Parathyroid adenoma (tissue), 2 donors: ENCODE results near the gene LRRC23.
A peak's percentile ranks its signal among the peaks of the same experiment; 100 is the strongest.

Experiments used
- H2AFZ ChIP-seq: fragments of 300-600 bp; sonication (generic); one replicate; pipeline ENCODE4 v1.7.0; 2017; ENCODE audit warnings: antibody characterized with exemption, mild to moderate bottlenecking
- H3K27ac ChIP-seq: fragments of 300-600 bp; sonication (generic); one replicate; pipeline ENCODE4 v1.7.0; 2017
- H3K27me3 ChIP-seq: fragments of 300-600 bp; sonication (generic); one replicate; pipeline ENCODE4 v1.7.0; 2017; ENCODE audit warnings: low read length; ENCODE audit not compliant: control insufficient read depth, insufficient read depth
- H3K36me3 ChIP-seq: fragments of 300-600 bp; sonication (generic); one replicate; pipeline ENCODE4 v1.7.0; 2017; ENCODE audit warnings: low read length; ENCODE audit not compliant: control insufficient read depth, insufficient read depth
- H3K4me1 ChIP-seq: fragments of 300-600 bp; sonication (generic); one replicate; pipeline ENCODE4 v1.7.0; 2017; ENCODE audit warnings: control low read depth
- H3K4me2 ChIP-seq: fragments of 300-600 bp; sonication (generic); one replicate; pipeline ENCODE4 v1.7.0; 2017; ENCODE audit warnings: low read length
- H3K4me3 ChIP-seq: fragments of 300-600 bp; sonication (generic); one replicate; pipeline ENCODE4 v1.7.0; 2017; ENCODE audit warnings: low read depth, low read length
- H3K79me2 ChIP-seq: fragments of 300-600 bp; sonication (generic); one replicate; pipeline ENCODE4 v1.7.0; 2017; ENCODE audit warnings: control low read depth
- H3K9ac ChIP-seq: fragments of 300-600 bp; sonication (generic); one replicate; pipeline ENCODE4 v1.7.0; 2017; ENCODE audit warnings: mild to moderate bottlenecking
- H3K9me3 ChIP-seq: fragments of 300-600 bp; sonication (generic); one replicate; pipeline ENCODE4 v1.7.0; 2017; ENCODE audit warnings: low read length; ENCODE audit not compliant: control insufficient read depth
- CTCF ChIP-seq: fragments of 300-600 bp; sonication (generic); IDR thresholded peaks from one replicate; pipeline ENCODE4 v1.7.0; 2017; ENCODE audit warnings: antibody characterized with exemption, mild to moderate bottlenecking
- donor health status: primary hyperparathyroidism.

LRRC23 gene

GRCh38 chr12:6923003-6923732 lies 18.5 kb downstream of the LRRC23 start:
- no peak overlapping the region for H3K4me2 ChIP-seq
- no peak overlapping the region for H3K4me3 ChIP-seq
- no peak for TF ChIP-seq CTCF
- no peaks in the 10 kb centered on the region for H3K27me3 ChIP-seq
- no peak overlapping the region for H3K9ac ChIP-seq
- peaks cover 27% of the 10 kb centered on the region for H3K4me1 ChIP-seq
- no peak overlapping the region for H2AFZ ChIP-seq
- H3K27ac ChIP-seq, result no peak overlapping the region
- peaks cover 5% of the 10 kb centered on the region for H3K79me2 ChIP-seq
- no peaks in the 10 kb centered on the region for H3K36me3 ChIP-seq
- H3K9me3 ChIP-seq, result no peaks in the 10 kb centered on the region

GRCh38 chr12:6923851-6924250 lies 19.2 kb downstream of the LRRC23 start:
- H3K9ac ChIP-seq, result no peak overlapping the region
- H3K4me3 ChIP-seq, result no peak overlapping the region
- no peak overlapping the region for H2AFZ ChIP-seq
- no peak for TF ChIP-seq CTCF
- peaks cover 27% of the 10 kb centered on the region for H3K4me1 ChIP-seq
- H3K36me3 ChIP-seq, result no peaks in the 10 kb centered on the region
- H3K9me3 ChIP-seq, result no peaks in the 10 kb centered on the region
- H3K27me3 ChIP-seq, result no peaks in the 10 kb centered on the region
- peak overlapping the region; percentile 91 for H3K27ac ChIP-seq
- H3K79me2 ChIP-seq, result peaks cover 10% of the 10 kb centered on the region
- no peak overlapping the region for H3K4me2 ChIP-seq

- peaks cover 32% of the 10 kb centered on the region for H3K4me1 ChIP-seq
- H2AFZ ChIP-seq, result no peak overlapping the region
- H3K4me2 ChIP-seq, result peak overlapping the region; percentile 79
- H3K79me2 ChIP-seq, result peaks cover 21% of the 10 kb centered on the region
- no peak overlapping the region for H3K9ac ChIP-seq
- no peaks in the 10 kb centered on the region for H3K9me3 ChIP-seq
- TF ChIP-seq CTCF, result no peak
- H3K4me3 ChIP-seq, result no peak overlapping the region
- peak overlapping the region; percentile 91 for H3K27ac ChIP-seq
- H3K27me3 ChIP-seq, result no peaks in the 10 kb centered on the region
- H3K36me3 ChIP-seq, result no peaks in the 10 kb centered on the region
Measured at GRCh38 chr12:6925239-6925539, 20.6 kb downstream of the LRRC23 start.

GRCh38 chr12:6925540-6926279 lies 21.1 kb downstream of the LRRC23 start:
- H3K27me3 ChIP-seq, result no peaks in the 10 kb centered on the region
- peaks cover 34% of the 10 kb centered on the region for H3K4me1 ChIP-seq
- peaks cover 24% of the 10 kb centered on the region for H3K79me2 ChIP-seq
- H3K9me3 ChIP-seq, result no peaks in the 10 kb centered on the region
- H2AFZ ChIP-seq, result peak overlapping the region; percentile 90
- peak overlapping the region; percentile 35 for H3K9ac ChIP-seq
- peak overlapping the region; percentile 91 for H3K27ac ChIP-seq
- peak overlapping the region; percentile 80 for H3K4me3 ChIP-seq
- TF ChIP-seq CTCF, result no peak
- peak overlapping the region; percentile 79 for H3K4me2 ChIP-seq
- no peaks in the 10 kb centered on the region for H3K36me3 ChIP-seq
